ENCODE results near the gene CBLL1. TPM values are rescaled to one million over a fixed set of nuclear protein-coding genes. Genes with fewer than 3 reads are reported as not detected.
A peak's percentile ranks its signal among the peaks of the same experiment; 100 is the strongest.

The CBLL1 gene, protein sequence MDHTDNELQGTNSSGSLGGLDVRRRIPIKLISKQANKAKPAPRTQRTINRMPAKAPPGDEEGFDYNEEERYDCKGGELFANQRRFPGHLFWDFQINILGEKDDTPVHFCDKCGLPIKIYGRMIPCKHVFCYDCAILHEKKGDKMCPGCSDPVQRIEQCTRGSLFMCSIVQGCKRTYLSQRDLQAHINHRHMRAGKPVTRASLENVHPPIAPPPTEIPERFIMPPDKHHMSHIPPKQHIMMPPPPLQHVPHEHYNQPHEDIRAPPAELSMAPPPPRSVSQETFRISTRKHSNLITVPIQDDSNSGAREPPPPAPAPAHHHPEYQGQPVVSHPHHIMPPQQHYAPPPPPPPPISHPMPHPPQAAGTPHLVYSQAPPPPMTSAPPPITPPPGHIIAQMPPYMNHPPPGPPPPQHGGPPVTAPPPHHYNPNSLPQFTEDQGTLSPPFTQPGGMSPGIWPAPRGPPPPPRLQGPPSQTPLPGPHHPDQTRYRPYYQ
- total RNA-seq (ENCODE audit: insufficient read depth, low replicate concordance) = 20.0 TPM

DNA sequence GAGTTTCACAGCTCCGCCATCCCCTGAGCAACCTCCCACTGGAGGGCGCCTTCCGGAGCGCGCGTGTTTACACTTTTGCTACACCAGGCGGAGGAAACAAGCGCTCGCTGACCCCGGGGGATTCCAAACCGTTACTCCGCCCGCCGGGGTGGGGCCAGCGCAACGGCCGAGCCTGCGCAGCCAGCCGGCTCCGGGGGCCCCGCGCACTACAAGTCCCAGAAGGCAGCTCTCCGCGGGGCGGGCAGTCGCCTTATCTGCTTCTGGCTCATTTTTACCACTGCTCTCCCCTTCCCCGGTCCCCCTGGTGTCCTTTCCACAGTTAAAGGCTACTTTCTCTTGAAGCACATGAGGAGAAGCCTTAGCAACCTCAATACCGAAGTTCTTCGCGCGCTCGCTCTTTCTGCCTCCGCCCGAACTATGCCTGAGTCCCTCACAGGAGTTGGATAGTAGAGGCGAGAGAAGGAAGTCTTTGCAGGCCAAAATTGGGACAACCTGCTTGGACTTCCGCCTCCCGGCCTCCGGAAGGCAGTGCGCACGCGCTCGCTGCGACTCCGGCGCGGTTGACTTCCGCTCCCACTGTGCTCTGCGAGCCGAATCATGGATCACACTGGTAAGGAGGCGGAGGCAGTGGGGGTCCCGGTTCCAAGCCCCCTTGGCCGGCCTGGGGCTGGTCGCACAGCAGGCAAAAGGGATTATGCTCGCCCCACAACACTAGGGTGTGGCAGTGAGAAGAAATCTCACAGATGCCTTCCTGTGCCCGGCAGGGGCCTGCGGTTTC is at the start of gene CBLL1:
TSS of gene CBLL1 (plus strand) at position 576 of the 778 bp plus-strand sequence. CDS start at position 598, 22 bp downstream.
- peak; percentile 98 for DNase-seq (ENCODE audit: low spot score)

DNA sequence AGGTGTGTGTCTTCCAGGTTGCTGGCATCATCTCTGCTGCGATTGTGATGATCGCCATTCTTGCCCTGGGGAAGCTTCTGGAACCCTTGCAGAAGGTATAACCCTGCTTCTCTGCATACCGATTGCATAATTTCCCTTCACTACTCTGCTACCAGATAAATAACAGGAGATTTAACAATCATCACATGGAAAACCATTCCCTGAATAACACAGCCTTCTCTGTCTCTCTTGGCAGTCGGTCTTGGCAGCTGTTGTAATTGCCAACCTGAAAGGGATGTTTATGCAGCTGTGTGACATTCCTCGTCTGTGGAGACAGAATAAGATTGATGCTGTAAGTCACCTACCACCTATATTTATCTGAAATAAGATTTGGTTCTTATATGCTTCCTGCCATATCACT is 49.6 kb upstream of the CBLL1 start:
- peak; percentile 4 for DNase-seq (ENCODE audit: low spot score)

DNA sequence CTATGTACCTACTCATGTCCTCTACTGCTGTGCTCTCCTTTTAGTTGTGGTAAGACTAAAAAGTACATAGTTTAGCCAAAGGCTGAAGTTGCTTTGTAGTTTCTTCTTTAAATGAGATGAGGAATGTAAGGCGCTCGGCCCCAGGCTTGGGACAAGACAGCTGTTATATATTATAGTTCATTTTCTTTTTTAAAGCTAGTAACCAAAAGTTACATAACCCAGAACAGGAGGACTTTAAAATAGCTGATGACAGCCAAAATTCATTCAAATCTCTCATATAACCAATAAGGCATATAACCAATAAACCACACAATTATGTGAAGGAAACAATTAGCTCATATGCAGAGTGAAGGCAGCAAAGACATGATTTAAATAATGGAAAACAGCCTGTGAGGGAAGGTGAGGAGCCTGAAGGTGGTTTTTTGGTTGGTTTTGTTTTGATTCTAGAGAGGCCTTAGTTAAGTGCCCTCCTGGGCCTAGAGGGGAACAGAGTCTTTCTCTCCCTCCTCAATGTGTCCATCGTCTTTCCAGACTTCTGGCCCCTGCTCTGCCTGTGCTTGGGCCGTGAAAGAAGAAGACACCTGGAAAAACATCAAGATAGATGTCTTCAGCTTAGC is 47.5 kb upstream of the CBLL1 start:
- DNase-seq (ENCODE audit: low spot score) = peak; percentile 4

DNA sequence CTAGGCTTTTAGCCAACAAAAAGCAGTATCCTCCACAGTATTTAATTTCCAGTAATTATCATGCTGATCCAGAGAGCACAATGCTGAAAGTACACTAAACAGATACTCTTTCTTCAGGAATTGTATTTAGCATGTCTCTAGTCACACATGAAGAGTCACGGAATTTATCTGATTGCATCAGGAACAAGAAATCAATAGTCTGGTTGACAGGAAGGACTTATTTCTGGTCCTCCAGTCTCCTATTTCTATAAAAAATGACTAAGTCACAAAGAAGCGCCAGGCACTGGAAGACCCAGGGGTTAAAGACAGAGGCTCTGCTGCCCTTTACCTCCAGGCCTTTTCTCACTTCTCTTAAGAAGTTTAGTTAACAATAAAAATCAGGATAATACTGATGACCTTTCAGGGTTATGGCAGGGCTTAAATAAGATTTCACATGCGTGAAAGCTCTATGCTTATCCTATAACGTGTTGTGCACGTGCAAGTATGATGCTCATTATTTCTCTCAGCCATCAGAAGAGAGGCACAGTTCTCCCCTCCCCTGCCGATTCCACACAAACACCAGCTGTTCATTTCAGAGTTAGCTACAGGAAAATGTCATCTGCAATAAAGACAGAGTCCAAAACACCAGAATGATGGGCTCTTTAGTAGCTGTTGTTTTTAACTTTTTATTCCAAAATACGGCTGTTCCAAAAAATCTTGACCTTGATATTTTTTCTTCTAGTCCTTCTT is 46.5 kb upstream of the CBLL1 start:
- no peak for DNase-seq (ENCODE audit: low spot score)

DNA sequence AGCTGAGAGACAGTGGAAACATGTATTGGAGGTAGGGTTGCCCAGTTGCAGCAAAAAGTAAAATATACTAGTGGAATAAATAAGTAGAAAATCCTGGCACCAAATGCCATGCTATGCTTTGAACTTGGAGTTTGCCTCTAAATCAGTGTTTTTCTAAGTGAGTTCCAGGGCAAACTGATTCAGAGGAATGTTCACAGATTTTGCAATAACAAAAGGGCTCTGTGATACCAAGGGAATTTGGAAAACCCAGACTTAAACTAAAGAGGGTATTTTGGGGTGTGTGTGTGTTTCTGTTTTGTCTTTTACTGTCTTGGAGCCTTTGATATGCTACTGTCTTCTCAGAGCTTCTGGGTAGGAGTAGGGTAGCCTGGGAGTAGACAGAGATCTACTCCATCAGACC is 43.4 kb upstream of the CBLL1 start:
- DNase-seq (ENCODE audit: low spot score) = no peak

DNA sequence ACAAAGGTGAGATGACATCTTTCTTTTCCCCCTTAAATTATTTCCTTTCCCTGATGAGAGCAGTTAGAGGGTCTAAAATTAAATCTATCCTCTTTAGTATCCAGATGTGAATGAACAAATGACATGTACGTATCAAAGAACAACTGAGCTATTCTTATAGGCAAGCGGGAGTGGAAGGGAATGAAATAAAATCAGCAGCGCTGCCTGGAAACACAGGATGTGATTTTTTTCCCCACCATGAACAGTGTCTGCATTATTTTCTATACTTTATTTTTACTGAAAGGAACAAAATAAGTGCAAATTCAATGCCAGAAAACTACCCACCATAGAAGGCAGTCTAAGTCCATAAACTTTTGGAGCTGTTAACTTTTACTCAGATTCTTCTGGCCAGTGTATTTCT is 42.8 kb upstream of the CBLL1 start:
- DNase-seq (ENCODE audit: low spot score) = no peak

DNA sequence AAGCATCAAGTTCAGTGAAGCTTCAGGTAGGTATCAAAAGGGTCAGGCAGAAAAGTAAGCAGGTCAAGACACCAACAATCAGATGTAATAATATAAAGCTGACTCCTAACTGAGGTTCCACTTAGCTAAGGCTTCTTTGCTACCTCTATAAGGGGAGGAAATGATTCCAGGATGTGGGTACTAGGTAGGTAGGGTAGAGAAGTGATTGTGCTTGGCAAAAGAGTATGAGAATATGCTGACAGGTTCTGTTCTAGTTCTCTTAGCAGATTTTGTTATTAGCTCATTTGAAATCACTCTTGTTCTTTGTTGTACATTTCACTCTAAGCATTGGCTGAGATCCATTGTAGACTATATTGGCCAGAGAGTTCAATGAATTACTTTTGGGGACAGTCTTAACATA is 40.7 kb upstream of the CBLL1 start:
- no peak for DNase-seq (ENCODE audit: low spot score)

DNA sequence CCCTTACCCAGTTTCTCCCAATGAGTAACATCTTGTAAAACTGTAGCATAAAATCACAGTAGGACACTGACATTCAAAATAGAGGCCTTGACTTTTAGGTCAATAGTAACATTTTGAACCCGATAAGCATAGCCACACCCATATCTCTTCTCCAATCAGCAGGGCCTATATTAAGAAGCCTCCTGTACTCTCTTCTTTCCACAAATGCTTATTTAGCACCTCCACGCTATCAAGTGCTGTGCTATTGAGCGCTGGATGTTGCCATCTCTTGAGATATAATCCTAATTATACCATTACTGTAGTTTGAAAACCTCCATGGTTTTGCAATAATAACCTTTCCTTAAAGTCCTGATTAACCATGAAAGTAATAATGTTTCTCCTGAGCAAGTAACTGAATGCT is 40.1 kb upstream of the CBLL1 start:
- no peak for DNase-seq (ENCODE audit: low spot score)

DNA sequence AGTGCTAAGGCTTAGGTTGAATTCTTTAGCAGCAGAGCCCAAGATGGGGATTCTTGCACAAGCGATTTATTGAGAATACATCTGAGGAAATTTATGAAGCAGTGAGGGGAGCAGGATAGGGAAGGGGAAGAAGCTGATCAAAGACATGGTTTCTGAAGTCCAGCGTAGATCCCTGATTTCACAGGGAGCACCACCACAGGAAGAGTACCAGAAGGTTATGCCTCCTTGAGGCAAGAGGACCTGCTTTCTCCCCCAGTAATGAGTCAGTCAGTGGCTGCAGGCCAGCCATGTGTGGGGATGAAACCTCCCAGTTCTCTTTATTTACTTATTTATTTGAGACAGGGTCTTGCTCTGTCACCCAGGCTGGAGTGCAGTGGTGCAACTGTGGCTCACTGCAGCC is 35.0 kb upstream of the CBLL1 start:
- DNase-seq (ENCODE audit: low spot score) = no peak

DNA sequence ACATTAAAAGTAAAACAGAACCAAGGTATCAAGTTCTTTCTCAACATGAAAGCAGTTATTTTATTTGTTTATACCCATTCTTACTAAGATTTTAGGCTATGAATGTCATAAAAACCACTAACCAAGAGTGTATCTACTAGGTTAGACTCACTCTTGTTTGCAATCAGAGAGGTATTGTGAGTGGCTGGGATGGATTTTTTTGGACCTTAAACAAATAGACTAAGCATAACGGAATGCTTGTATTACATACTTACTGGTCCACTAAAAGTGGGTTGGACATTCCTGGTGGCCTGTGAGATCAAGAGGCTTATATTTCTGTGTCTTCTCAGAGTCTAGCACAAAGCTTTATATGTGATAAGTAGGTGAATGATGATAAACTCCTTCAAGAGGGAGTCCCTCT is 32.6 kb upstream of the CBLL1 start:
- DNase-seq (ENCODE audit: low spot score) = no peak

DNA sequence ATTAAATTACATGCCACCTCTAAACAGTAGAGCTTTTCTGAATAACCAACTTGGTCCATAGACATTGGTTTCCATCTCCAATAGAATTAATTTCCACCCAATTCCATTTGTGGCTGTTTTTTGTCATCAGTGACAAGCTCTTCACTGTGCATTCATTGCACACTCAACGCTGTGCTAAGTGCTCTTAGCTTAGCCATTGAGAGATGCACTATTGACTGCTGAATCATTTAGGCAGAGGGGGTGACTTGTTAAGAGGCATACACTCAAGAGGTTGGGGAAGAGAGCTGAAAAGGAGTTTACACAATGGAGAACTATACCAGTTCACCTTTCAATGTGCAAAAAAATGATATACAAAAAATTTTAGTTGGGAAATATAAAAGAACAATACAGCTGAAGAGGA is 31.9 kb upstream of the CBLL1 start:
- DNase-seq (ENCODE audit: low spot score) = no peak

DNA sequence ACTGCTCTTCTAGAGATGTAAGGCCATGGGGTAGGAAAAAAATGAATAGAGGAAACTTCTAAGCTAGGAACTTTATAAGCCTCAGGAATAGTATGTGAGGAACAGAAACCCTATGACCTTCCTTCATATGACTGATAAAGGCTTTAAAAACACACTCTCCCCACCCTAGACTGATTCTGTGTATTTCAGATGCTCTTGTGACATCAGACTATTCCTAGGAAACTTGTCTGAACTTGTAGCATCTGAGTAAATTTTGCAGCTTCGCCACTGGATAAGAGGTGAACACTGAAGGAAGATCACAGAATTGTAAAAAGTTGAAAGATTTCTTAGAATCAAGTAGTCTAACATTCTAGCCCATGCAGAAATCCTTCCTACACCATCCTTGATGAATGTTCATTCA is 31.0 kb upstream of the CBLL1 start:
- no peak for DNase-seq (ENCODE audit: low spot score)

DNA sequence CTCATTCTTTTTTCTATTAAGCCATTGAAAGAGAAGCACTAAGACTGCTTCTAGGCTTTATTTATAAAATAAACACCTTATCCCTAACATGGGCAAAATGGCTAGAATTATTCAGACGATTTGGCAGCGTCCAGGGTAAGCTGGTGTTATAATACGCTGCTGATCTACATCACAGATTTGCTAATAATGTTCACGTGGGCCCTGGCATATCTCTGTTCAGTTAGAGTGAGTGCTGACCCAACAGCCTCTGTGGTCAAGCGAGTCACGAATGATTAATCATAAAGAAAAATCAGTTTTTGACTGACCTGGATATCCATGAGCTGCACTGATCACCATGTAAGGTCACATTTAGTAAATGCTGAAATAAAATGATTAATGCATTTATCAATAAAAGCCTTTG is 28.4 kb upstream of the CBLL1 start:
- no peak for DNase-seq (ENCODE audit: low spot score)

DNA sequence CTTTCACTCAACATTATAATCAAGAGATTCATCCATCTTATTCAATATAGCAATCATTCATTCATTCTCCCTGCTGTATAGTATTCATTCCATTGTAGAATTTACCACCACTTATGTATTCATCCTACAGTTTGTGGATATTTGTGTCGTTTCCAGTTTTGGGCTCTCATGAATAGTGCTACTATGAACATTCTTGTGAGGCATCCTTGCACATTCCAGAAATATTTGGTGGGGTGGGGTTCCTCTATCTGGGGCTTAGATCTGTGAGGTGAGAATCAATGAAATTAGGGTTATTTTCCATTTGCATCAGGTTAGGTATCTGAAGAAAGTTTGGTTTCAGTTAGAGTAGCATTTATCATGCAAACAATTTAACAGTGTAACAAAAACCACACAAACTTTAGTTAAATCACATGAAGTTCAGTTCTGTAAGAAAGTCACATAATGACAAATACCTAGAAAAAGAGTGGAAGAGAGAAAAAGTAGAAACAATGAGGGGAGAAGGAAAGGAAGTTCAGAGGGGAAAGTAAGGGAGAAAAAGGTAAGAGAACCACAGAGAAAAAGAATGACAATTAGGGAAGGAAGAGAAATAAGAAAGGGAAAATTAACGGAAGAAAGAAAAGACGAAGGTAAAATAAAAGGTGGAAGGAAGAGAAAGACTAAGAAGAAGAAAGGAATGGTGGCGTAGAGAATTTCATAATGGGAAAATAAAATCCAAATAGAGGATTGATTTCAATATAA is 25.3 kb upstream of the CBLL1 start:
- DNase-seq (ENCODE audit: low spot score) = no peak

DNA sequence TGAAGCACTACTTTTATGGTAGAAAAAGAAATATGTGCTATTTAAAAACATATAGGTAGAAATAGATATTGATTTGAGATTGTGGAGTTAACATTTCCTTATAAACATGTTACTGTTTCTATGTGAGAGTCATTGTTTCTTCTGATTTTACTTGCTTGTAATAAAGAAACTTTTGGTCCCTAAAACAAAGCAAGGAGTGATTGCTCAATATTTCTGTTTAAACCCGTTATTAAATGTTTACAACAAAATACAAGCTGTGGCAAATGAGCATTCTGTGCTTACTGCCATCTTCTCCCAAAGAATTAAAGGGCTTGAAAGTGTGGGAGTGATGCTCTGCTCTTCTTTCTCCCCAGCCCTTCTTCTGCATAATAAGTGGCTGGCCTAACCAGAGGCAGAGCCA is 22.7 kb upstream of the CBLL1 start:
- DNase-seq (ENCODE audit: low spot score) = no peak

DNA sequence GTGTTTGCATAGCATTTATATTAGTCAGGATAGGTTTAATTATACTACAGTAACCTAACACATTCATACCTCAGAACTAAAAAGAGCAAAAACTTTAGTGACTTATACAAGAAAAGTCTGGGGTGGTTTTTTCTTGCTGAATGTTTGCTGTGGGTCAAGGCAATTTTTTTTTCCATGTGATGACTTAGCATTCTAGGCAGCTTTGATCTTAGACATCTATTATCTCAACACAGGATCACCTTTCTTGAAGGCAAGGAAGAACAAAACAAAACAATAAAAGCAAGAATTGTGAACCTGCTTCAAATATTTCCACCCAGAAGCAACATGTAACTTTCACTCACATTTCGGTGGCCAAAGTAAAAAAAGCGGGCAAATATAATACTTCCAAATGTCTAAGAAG is 20.7 kb upstream of the CBLL1 start:
- DNase-seq (ENCODE audit: low spot score) = no peak

DNA sequence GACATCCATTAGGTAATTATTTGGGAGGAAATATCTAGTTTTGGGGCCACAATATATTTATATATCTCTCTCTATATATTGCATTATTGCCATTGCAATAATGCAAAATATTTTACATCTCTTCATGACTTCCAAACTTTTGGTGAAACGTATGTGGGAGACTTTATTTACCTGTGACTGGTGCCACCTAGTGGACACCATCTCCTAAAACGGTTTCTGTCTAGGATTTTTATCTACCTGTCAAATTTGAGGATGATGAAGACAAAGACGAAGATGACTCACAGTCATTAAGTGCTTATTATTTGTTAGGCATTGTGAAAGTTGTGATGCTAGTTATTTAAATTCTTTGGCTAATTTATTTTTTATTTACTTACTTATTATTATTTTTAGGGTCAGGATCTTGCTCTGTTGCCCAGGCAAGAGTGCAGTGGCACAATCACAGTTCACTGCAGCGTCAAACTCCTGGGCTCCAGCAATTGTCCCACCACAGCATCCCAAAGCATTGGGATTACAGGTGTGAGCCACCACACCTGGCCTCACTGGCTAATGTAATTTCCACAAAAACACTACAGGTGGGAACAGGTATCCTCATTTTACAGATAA is 18.7 kb upstream of the CBLL1 start:
- peak; percentile 64 for DNase-seq (ENCODE audit: low spot score)

DNA sequence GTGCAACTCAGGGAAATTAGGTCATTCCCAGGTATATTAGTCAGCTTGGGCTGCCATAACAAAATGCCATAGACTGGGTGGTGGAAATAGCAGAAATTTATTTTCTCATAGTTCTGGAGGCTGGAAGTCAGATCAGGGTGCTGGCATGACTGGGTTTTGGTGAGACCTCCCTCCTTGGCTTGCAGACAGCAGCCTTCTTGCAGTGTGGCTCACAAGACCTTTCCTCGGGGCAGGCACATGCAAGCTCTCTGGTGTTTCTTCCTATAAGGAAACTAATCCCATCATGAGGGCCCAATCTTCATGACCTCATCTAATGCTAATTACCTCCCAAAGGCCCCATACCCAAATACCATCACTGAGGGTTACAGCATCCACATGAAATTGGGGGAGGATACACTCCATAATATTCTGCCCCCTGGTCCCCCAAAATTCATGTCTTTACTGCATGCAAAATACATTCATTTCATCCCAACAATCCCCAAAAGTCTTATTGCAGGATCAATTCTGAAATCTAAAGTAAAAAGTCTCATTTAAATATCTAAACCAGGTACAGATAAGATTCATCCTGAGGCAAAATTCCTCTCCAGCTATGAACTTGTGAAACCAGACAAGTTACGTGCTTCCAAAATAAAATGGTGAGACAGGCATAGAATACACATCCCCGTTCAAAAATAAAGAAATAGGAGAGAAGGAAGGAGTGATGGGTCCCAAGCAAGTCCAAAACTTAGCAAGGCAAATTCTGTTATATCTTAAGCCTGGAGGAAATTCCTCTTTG is 17.4 kb upstream of the CBLL1 start:
- no peak for DNase-seq (ENCODE audit: low spot score)

DNA sequence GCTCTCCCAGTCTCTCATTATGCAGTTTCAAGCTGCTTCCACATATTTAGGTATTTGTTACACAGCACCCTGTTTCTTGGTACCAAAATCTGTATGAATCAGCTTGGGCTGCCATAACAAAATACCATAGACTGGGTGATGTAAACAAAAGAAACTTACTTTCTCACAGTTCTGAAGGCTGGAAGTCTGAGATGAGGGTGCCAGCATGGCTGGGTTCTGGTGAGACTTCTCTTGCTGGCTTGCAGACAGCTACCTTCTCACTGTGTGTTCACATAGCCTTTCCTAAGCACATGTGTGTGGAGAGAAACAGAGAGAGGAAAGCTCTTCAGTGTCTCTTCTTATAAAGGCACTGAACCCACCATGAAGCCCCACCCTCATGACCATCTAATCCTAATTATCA is 15.7 kb upstream of the CBLL1 start:
- DNase-seq (ENCODE audit: low spot score) = no peak
